ENCODE data around the gene PDXDC1. TPM values are rescaled to one million over a fixed set of nuclear protein-coding genes. Genes with fewer than 3 reads are reported as not detected.
A peak's percentile ranks its signal among the peaks of the same experiment; 100 is the strongest.
"Not testable (repeated sequence)": the region's sequence is repeated elsewhere in the genome, so short reads cannot be mapped to it uniquely, and the experiment has no call there.

The PDXDC1 gene
- total RNA-seq, 1 donor from 2014 or later, result 36.0 TPM

DNA sequence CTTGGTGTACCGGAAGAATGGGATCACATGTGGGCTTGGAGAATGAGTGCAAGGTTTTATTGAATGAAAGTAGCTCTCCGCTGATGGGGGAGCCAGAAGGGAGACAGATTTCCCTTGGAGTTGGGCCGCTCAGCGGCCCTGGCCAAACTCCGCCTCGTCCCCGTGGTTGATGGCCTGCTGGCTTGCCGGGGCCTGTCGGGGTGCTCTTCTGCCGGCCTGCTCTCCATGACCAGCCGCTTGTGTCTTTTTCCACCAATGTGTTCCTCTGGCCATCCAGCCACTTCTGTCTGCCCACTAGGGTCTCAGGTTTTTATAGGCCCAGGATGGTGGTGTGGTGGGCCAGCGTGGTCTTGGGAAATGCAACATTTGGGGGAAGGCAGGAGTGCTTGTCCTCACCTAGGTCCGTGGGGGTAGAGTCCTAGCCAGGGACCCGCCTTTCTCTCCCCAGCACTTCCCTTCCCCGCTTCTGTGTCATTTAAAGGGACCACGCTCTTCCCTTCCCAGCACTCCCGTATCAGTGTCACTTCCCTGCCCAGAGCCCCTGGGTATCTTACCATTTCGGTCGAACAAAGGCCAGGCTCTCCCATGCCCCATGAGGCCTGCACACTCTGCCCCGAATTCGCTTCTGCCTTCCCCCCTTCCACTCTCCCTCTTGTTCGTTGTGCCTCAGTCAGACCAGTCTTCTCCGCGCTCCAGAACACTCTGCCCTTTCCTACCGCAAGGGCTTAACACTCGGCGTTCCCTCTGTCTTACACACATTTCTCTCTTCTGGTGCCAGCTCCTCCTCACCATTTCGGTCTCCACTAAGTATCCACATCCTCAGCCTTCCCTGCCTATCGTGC lies 52.9 kb downstream of the PDXDC1 start:
- not testable (repeated sequence) for H3K4me3 ChIP-seq (ENCODE audit: low read length in 3 of 3); H3K9me3 ChIP-seq (ENCODE audit: control insufficient read depth in 3 of 3, low read length in 3 of 3); H3K27me3 ChIP-seq (ENCODE audit: control insufficient read depth in 3 of 3, insufficient read depth in 3 of 3, low read length in 3 of 3)
- Histone ChIP-seq H3K36me3 (ENCODE audit: control insufficient read depth in 3 of 3, insufficient read depth in 3 of 3, low read length in 3 of 3) (peaks cover 23 to 39% (median 35%) of the 10 kb centered on the region in 3 donors), H3K27ac (ENCODE audit: low read depth, low read length) (peak overlapping the region; percentile 36), H3K9ac (ENCODE audit: low read depth in 1 of 3, low read length in 3 of 3) (peak overlapping the region in 2 of 3 donors; percentile 23 to 33), H3K4me1 (ENCODE audit: control insufficient read depth in 3 of 3, insufficient read depth in 3 of 3, low read length in 3 of 3) (peaks cover 19 to 31% (median 22%) of the 10 kb centered on the region in 3 donors)

GRCh38 chr16:15028345-15028715 lies 53.5 kb downstream of the PDXDC1 start:
- Histone ChIP-seq H3K9ac (ENCODE audit: low read depth in 1 of 3, low read length in 3 of 3) (peak overlapping the region in 1 of 3 donors; percentile 25), H3K36me3 (ENCODE audit: control insufficient read depth in 3 of 3, insufficient read depth in 3 of 3, low read length in 3 of 3) (peaks cover 29 to 45% (median 41%) of the 10 kb centered on the region in 3 donors), H3K27ac (ENCODE audit: low read depth, low read length) (peak overlapping the region; percentile 36), H3K4me1 (ENCODE audit: control insufficient read depth in 3 of 3, insufficient read depth in 3 of 3, low read length in 3 of 3) (peaks cover 19 to 31% (median 22%) of the 10 kb centered on the region in 3 donors)
- H3K4me3 ChIP-seq (ENCODE audit: low read length in 3 of 3); H3K9me3 ChIP-seq (ENCODE audit: control insufficient read depth in 3 of 3, low read length in 3 of 3); H3K27me3 ChIP-seq (ENCODE audit: control insufficient read depth in 3 of 3, insufficient read depth in 3 of 3, low read length in 3 of 3): not testable (repeated sequence)

- Histone ChIP-seq H3K4me3 (ENCODE audit: low read length in 3 of 3) (peak overlapping the region in 1 of 3 donors; percentile 35), H3K27ac (ENCODE audit: low read depth, low read length) (peak overlapping the region; percentile 36), H3K36me3 (ENCODE audit: control insufficient read depth in 3 of 3, insufficient read depth in 3 of 3, low read length in 3 of 3) (peaks cover 36 to 47% (median 43%) of the 10 kb centered on the region in 3 donors), H3K4me1 (ENCODE audit: control insufficient read depth in 3 of 3, insufficient read depth in 3 of 3, low read length in 3 of 3) (peaks cover 19 to 35% (median 22%) of the 10 kb centered on the region in 3 donors), H3K9ac (ENCODE audit: low read depth in 1 of 3, low read length in 3 of 3) (peak overlapping the region in 2 of 3 donors; percentile 14 to 25)
- not testable (repeated sequence) for H3K27me3 ChIP-seq (ENCODE audit: control insufficient read depth in 3 of 3, insufficient read depth in 3 of 3, low read length in 3 of 3); H3K9me3 ChIP-seq (ENCODE audit: control insufficient read depth in 3 of 3, low read length in 3 of 3)
These were observed 54.2 kb downstream of the PDXDC1 start for GRCh38 chr16:15028801-15029698.

DNA sequence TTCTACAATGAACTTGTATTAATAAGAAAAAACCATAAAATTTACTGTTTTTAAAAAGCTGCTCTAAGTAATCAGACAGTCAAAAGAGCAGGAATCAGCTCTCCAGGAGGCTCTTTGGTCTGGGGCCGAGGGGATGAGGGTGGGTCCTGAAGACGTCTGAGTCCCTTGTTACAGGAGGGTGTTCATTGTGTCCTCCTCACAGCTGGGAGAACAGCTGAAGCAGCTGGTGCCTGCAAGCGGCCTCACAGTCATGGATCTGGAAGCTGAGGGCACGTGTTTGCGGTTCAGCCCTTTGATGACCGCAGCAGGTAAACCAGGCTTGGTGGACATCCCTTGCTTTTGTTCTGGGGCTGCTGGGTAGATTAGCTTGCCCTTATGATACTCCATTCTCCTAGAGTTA lies 54.9 kb downstream of the PDXDC1 start:
- peaks cover 42 to 54% (median 46%) of the 10 kb centered on the region in 3 donors for H3K36me3 ChIP-seq (ENCODE audit: control insufficient read depth in 3 of 3, insufficient read depth in 3 of 3, low read length in 3 of 3)
- not testable (repeated sequence) for H3K4me3 ChIP-seq (ENCODE audit: low read length in 3 of 3); H3K9ac ChIP-seq (ENCODE audit: low read depth in 1 of 3, low read length in 3 of 3); H3K27me3 ChIP-seq (ENCODE audit: control insufficient read depth in 3 of 3, insufficient read depth in 3 of 3, low read length in 3 of 3); H3K9me3 ChIP-seq (ENCODE audit: control insufficient read depth in 3 of 3, low read length in 3 of 3)
- H3K27ac ChIP-seq (ENCODE audit: low read depth, low read length), result peak overlapping the region; percentile 25
- H3K4me1 ChIP-seq (ENCODE audit: control insufficient read depth in 3 of 3, insufficient read depth in 3 of 3, low read length in 3 of 3), result peaks cover 22 to 40% (median 22%) of the 10 kb centered on the region in 3 donors

DNA sequence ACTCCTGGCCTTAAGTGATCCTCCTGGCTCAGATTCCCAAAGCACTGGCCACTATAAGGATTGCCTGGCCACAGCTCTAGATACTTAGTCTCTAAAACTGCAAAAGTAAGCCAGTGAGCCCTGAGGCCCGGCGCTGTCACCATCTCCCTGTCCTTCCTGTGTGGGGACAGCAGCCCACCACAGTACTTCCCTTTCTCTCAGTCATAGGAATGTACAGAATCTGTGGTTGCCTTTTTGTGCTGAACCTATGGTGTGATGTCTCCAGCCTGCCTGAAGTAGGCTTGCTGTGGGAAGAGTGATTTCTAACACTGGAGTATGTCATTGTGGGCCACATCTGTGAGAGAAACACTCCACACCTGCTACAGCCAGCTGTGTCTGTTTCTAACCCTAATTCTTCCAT lies 56.4 kb downstream of the PDXDC1 start:
- Histone ChIP-seq H3K4me1 (ENCODE audit: control insufficient read depth in 3 of 3, insufficient read depth in 3 of 3, low read length in 3 of 3) (peaks cover 20 to 35% (median 22%) of the 10 kb centered on the region in 3 donors), H3K9ac (ENCODE audit: low read depth in 1 of 3, low read length in 3 of 3) (no peak overlapping the region), H3K4me3 (ENCODE audit: low read length in 3 of 3) (no peak overlapping the region), H3K36me3 (ENCODE audit: control insufficient read depth in 3 of 3, insufficient read depth in 3 of 3, low read length in 3 of 3) (peaks cover 55 to 67% (median 60%) of the 10 kb centered on the region in 3 donors), H3K27ac (ENCODE audit: low read depth, low read length) (no peak overlapping the region), H3K27me3 (ENCODE audit: control insufficient read depth in 3 of 3, insufficient read depth in 3 of 3, low read length in 3 of 3) (no peaks in the 10 kb centered on the region), H3K9me3 (ENCODE audit: control insufficient read depth in 3 of 3, low read length in 3 of 3) (no peaks in the 10 kb centered on the region)

DNA sequence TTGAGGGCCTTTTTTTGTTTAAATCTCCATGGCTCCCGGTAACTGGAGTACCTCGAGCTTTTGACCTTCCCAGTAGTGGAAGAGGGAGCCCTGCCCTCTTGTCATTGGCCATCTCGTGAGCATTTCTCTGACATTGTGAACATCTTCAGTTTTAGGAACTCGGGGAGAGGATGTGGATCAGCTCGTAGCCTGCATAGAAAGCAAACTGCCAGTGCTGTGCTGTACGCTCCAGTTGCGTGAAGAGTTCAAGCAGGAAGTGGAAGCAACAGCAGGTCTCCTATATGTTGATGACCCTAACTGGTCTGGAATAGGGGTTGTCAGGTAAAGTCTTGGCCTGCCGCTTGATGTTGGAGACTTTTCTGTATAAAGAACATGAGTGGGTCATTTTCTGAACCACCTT lies 56.8 kb downstream of the PDXDC1 start:
- H3K9ac ChIP-seq (ENCODE audit: low read depth in 1 of 3, low read length in 3 of 3), result no peak overlapping the region
- H3K9me3 ChIP-seq (ENCODE audit: control insufficient read depth in 3 of 3, low read length in 3 of 3), result no peaks in the 10 kb centered on the region
- H3K27me3 ChIP-seq (ENCODE audit: control insufficient read depth in 3 of 3, insufficient read depth in 3 of 3, low read length in 3 of 3), result no peaks in the 10 kb centered on the region
- no peak overlapping the region for H3K4me3 ChIP-seq (ENCODE audit: low read length in 3 of 3)
- H3K36me3 ChIP-seq (ENCODE audit: control insufficient read depth in 3 of 3, insufficient read depth in 3 of 3, low read length in 3 of 3), result peaks cover 57 to 71% (median 64%) of the 10 kb centered on the region in 3 donors
- no peak overlapping the region for H3K27ac ChIP-seq (ENCODE audit: low read depth, low read length)
- peaks cover 20 to 35% (median 22%) of the 10 kb centered on the region in 3 donors for H3K4me1 ChIP-seq (ENCODE audit: control insufficient read depth in 3 of 3, insufficient read depth in 3 of 3, low read length in 3 of 3)

GRCh38 chr16:15032547-15033308 lies 57.9 kb downstream of the PDXDC1 start:
- Histone ChIP-seq H3K4me1 (ENCODE audit: control insufficient read depth in 3 of 3, insufficient read depth in 3 of 3, low read length in 3 of 3) (peaks cover 14 to 27% (median 15%) of the 10 kb centered on the region in 3 donors), H3K9me3 (ENCODE audit: control insufficient read depth in 3 of 3, low read length in 3 of 3) (no peaks in the 10 kb centered on the region), H3K4me3 (ENCODE audit: low read length in 3 of 3) (no peak overlapping the region), H3K27ac (ENCODE audit: low read depth, low read length) (no peak overlapping the region), H3K36me3 (ENCODE audit: control insufficient read depth in 3 of 3, insufficient read depth in 3 of 3, low read length in 3 of 3) (peaks cover 62 to 76% (median 74%) of the 10 kb centered on the region in 3 donors), H3K9ac (ENCODE audit: low read depth in 1 of 3, low read length in 3 of 3) (no peak overlapping the region), H3K27me3 (ENCODE audit: control insufficient read depth in 3 of 3, insufficient read depth in 3 of 3, low read length in 3 of 3) (no peaks in the 10 kb centered on the region)

- Histone ChIP-seq H3K4me1 (ENCODE audit: control insufficient read depth in 3 of 3, insufficient read depth in 3 of 3, low read length in 3 of 3) (peaks cover 11 to 21% (median 14%) of the 10 kb centered on the region in 3 donors), H3K9me3 (ENCODE audit: control insufficient read depth in 3 of 3, low read length in 3 of 3) (no peaks in the 10 kb centered on the region), H3K9ac (ENCODE audit: low read depth in 1 of 3, low read length in 3 of 3) (no peak overlapping the region), H3K27ac (ENCODE audit: low read depth, low read length) (no peak overlapping the region), H3K36me3 (ENCODE audit: control insufficient read depth in 3 of 3, insufficient read depth in 3 of 3, low read length in 3 of 3) (peaks cover 62 to 80% (median 78%) of the 10 kb centered on the region in 3 donors), H3K27me3 (ENCODE audit: control insufficient read depth in 3 of 3, insufficient read depth in 3 of 3, low read length in 3 of 3) (no peaks in the 10 kb centered on the region), H3K4me3 (ENCODE audit: low read length in 3 of 3) (no peak overlapping the region)
These were observed 58.5 kb downstream of the PDXDC1 start for GRCh38 chr16:15033309-15033707.

All from skeletal muscle tissue (tissue), 4 donors.